ENCODE measurements around the gene GATC.

GATC gene

GRCh38 chr12:120445911-120446843, at the start of gene GATC, which contains the start of gene TRIAP1:
Gene GATC (plus strand): TSS chr12:120446444. CDS start chr12:120446481, 37 bp downstream.
Gene TRIAP1 (minus strand): TSS chr12:120446384. CDS start chr12:120446372, 12 bp downstream.
- peak; percentile 85 for DNase-seq (ENCODE audit: low spot score)

GRCh38 chr12:120397824-120398540, 48.3 kb upstream of the GATC start:
- no peak for DNase-seq (ENCODE audit: low spot score)

- DNase-seq (ENCODE audit: low spot score) = no peak
Measured at GRCh38 chr12:120399531-120399930, 46.7 kb upstream of the GATC start.

DNA sequence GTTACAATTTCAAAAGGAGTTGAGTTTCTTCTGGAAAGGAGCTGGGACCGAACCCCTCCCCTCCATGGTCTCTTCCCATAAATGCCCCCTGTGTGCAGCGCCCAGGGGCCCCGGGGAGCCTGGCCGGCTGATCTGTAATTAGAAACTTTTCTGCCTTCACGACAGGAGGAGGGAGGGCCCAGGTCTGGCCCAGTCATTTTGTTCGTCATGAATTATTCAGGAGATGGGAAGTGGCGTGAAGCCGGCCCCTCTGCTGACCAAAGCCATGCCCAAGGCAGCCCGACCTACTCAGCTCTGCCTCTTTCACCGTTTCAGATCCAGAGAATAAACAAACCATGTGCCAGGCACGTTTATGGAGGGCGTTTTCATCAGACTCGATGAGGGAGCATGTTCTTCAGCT, 44.0 kb upstream of the GATC start:
- no peak for DNase-seq (ENCODE audit: low spot score)

DNA sequence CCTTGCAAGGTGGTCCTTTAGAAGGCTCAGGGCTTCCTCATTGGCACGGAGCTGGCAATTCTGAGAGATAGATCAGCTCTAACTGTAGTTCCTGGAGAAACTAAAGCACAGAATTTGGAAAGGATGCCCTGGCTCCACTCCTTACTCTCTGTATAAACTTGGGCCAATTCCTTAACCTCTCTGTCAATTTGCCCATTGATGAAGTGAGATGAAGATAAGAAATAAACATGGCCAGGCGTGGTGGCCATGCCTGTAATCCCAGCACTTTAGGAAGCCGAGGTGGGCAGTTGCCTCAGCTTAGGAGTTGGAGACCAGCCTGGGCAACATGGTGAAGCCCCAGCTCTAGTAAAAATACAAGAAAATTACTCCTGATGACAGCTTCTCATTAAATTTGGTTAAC, 42.4 kb upstream of the GATC start:
- DNase-seq (ENCODE audit: low spot score) = no peak

DNA sequence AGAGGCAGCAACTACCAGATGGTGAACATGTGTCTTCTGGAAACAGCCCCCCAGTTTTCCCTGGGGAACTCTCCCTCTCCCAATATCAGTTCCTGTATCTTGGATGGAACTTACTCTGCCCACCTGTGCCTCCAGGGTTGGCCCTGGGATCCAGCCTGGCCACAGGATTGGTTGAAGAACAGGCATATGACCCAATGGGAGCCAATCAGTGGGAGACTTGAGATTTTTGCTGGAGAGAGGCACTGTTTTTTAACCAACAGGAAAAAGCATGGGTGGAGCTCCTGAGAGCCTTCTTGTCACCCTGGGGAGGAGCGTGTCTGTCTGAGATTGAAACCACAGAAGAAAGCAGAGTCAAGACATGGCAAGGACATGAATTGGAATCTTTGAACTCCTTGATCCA, 42.0 kb upstream of the GATC start:
- no peak for DNase-seq (ENCODE audit: low spot score)

DNA sequence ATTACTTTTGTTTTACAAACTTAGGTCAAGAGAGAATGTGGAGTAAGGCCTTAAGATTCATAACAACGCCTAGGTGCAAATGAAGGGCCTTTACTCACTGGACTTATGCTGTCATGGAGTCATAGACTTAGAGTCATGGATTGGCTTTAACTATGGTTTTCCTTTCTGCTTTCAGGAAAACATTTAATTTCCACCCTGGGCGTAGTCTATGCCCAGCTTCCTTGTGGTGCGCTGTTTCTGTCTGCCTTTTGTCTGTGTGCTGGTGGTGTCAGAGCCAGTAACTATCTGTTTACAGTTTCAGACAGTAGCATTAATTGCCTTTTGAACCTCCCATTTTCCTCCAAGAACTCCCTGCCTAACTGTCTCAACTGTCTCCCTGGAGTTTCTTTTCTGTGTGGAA, 40.2 kb upstream of the GATC start:
- DNase-seq (ENCODE audit: low spot score) = no peak

DNA sequence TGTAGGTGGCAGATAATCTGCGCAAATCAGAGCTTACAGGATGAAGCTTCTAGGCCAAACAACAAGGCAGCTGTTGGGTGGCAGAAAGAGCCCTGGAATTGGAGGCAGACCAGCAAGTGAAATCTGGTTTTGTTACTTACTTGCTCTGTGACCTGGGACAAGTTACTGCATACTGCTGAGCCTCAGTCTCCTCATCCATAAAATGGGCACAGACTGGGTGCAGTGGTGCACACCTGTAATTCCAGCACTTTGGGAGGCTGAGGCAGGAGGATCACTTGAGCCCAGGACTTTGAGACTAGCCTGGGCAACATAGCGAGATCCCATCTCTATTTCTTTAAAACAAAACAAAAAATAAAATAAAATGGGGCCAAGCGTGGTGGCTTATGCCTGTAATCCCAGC, 39.7 kb upstream of the GATC start:
- DNase-seq (ENCODE audit: low spot score) = no peak

GRCh38 chr12:120408771-120409170, 37.5 kb upstream of the GATC start:
- DNase-seq (ENCODE audit: low spot score) = no peak

DNA sequence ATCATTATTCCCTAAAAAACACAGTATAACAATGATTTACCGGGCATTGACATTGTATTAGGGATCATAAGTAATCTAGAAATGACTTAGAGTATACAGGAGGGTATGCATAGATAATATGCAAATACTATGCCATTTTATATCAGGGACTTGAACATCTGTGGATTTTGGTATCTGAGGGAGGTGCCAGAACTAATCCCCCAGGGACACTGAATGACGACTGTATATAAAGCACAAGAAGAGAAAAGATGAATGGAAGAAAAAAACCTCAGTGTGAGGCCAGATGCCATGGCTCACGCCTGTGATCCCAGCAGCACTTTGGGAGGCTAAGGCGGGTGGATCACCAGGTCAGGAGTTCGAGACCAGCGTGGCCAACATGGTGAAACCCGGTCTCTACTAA, 33.8 kb upstream of the GATC start:
- DNase-seq (ENCODE audit: low spot score) = no peak

DNA sequence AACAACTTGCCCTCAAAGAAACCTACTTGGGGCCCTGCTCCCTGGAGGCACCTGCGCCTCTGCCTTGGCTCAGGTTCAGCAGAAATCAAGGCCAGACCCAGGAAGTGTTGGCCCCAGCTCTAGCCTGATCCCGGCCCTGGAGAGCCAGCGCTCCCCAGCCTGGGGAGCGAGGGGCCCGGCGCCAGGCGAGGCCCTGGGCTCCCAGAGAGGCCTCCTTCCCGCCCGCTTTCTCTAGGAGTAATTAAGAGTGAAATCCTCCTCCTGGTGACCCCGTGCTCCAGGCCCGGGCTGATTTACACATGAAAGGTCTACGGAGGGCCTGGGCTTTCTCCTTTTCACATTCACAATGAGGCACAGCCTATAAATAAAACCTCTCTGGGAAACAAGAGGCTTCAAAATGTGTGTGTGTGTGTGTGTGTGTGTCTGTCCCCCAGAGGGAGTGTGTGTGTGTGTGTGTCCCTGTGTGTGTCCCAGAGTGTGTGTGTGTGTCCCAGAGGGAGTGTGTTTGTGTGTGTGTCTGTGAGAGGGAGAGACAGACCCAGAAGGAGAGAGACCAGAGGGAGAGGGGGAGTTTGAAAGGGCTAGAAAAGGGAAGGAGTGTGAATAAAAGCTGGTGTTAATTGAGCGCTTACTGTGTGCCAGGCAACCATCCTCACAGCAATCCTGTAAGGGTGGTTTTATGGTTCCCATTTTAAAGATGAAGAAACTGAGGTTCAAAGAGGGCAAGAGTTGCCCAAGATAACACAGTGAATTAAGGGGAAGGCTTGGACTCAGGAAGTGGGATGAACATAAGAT, 32.1 kb upstream of the GATC start:
- no peak for DNase-seq (ENCODE audit: low spot score)

DNA sequence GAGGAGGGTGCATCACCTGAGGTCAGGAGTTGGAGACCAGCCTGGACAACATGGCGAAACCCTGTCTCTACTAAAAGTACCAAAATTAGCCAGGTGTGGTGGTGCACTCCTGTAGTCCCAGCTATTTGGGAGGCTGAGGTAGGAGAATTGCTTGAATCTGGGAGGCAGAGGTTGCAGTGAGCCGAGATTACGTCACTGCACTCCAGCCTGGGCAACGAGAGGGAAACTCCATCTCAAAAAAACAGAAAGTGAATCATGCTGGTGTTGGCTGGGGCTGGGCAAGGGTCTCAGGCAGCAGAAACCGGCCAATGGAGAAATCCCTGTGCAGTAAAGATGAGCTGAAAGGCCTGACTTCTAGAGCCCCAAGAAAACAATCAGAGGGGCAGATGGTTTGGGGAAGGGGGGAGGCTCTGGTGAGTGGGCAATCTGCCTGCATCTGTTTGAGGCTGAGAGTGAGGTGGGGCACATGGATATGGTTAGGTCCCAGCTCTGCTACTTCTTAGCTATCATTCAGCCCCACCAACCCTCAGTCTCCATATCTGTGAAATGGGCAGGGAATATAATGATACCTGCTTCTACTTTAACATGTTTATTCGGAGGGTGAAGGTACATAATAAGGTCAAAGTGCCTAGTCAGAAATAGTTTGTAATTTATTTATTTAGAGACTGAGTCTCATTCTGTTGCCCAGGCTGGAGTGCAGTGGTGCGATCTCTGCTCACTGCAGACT, 29.6 kb upstream of the GATC start:
- DNase-seq (ENCODE audit: low spot score) = no peak

DNA sequence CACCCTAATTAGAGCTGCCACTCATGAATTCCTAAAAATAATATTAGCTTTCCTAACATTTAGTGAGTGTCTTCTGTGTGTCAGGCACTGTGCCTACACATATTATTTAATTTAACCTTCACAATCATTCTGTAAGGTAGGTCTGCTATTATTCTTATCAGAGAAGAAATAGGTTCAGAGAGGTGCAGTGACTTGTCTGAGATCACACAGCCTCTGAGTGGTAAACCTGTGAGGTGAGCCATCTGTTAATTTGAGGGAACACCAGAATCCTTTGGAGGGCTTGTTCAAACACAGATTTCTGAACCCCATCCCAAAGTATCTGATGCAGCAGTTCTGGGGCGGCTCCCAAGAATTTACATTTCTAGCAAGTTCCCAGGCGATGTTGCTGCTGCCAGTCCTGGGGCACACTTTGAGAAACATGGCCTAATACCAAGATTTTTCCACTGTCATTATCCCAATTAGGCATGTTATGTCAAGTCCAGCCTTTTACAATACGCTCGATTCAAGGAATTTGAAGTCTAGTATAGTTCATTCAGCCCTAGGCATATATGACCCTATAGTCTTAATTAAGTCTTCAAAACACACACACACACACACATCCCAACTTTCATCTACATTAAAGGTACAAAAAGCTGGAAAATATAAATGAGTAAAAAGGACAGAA, 28.2 kb upstream of the GATC start:
- no peak for DNase-seq (ENCODE audit: low spot score)

DNA sequence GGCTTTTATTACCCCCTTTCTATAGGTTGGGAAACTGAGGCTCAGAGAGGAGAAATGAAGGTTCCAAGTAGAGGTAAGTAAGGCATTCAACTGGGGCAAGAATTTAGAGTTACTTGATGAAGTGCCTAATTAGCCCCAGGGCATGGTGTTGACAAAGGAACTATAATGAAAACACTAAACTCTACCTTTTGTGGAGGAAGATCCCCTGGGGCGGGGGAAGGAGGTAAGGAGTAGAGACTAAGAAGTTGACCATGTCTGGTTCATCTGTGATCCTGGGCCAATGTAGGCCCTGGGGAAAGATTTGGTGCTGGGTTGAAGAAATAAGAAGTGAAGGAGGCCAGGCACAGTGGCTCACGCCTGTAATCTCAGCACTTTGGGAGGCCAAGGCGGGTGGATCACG, 24.5 kb upstream of the GATC start:
- DNase-seq (ENCODE audit: low spot score) = no peak

DNA sequence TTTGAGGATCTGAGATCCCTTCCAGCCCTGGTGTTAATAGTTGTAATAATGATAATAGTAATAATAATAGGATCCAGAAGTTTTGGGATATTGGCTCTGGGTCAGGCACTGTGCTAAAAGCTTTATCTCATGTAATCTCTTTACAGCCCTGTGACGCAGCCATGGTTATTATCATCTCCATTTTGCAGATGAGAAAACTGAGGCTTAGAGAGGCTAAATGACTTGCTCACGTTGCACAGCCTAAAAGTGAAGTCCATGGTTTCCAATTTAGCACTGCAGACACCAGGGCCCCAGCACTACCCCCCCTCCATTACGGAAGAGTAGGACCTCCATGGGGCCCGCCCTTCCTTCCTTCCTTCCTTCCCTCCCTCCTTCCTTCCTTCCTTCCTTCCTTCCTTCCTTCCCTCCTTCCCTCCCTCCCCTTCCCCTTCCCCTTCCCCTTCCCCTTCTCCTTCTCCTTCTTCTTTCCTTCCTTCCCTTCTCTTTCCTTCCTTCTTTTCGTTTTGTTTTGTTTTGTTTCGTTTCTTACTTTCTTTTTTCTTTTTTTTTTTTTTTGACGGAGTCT, 23.3 kb upstream of the GATC start:
- no peak for DNase-seq (ENCODE audit: low spot score)

DNA sequence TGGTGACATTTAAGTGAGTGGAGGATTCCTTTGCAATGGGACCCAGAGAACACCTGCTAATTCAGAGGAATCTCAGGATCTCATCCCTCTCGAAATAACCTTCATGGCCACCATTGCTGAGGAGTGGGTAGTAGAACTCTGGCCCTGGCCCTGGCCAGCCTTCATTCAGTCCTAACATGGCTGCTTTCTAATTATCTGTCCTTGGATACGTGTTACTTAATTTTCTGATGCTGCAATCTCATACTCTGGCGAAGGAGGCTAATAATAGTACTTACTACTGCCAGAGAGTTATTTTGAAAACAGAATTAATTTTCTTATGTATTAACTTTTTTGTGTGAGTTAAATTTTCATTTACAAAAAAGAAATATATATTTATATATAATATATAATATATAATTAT, 20.4 kb upstream of the GATC start:
- DNase-seq (ENCODE audit: low spot score) = no peak

DNA sequence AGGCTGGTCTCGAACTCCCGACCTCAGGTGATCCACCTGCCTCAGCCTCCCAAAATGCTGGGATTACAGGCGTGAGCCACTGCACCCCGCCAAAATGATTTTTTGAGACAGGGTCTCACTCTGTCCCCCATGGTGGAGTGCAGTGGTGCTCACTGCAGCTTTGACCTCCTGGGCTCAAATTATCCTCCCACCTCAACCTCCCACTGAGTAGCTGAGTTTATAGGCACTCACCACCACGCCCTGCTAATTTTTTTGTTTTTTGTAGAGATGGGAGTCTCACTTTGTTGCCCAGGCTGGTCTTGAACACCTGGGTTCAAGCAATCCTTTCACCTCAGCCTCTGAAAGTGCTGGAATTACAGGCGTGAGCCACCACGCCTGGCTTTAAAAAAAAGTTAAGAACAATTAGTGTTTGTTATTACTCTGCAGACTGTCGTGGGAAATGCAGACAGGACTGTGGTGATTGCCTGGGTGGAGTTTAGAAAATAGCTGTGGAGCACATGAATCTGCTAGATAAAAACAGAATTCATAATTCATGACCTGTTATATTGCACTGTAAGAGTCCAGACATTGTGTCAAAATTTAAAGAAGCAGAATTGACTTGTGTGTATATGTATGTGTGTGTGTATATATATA, 17.5 kb upstream of the GATC start:
- no peak for DNase-seq (ENCODE audit: low spot score)

- no peak for DNase-seq (ENCODE audit: low spot score)
Measured at GRCh38 chr12:120429368-120429767, 16.9 kb upstream of the GATC start.

GRCh38 chr12:120432772-120433525, 13.3 kb upstream of the GATC start:
- no peak for DNase-seq (ENCODE audit: low spot score)
